HepG2 (cell line): ENCODE measurements around the gene ANKRD6. TPM values are rescaled to one million over a fixed set of nuclear protein-coding genes. Genes with fewer than 3 reads are reported as not detected.

Source experiments
- ATAC-seq: fragments of 200-7000 bp; cut with Tn5 transposase; 3 replicates; pipeline ENCODE4 v1.9.1; 2020; ENCODE audit warnings: mild to moderate bottlenecking, moderate library complexity
- BruUV-seq: library from RNA; stranded (reverse); fragments of 400-500 nt; replicated peaks from 2 replicates; lab custom pipeline; 2021; lab: Mats Ljungman, UMichigan
- CTCF ChIA-PET: fragments of 300-600 bp; formaldehyde crosslinking; extraction: SDS; loops from one replicate; lab custom pipeline; 2021; ENCODE audit warnings: low total read pairs, inconsistent platforms, low intra/inter-chr PET ratio; lab: Yijun Ruan, JAX
- POLR2A ChIA-PET: fragments of 350-600 bp; sonication (Branson Sonifier 250); formaldehyde crosslinking; loops from one replicate; lab custom pipeline; 2020; ENCODE audit warnings: antibody characterized with exemption, inconsistent platforms; lab: Yijun Ruan, JAX
- DNase-seq: peaks from one replicate; pipeline ENCODE4 v3.0.0-alpha.2; 2015; ENCODE audit warnings: low spot score
- FAIRE-seq: peaks from 3 replicates; lab custom pipeline; 2011; peaks lifted over from hg19 to GRCh38; lab: Jason Lieb, UNC
- H2AFZ ChIP-seq: one replicate; pipeline ENCODE4 v1.6.1; 2011; ENCODE audit warnings: low read length, inconsistent platforms
- H3K27ac ChIP-seq: fragments of 300-600 bp; 3 replicates; pipeline ENCODE4 v1.8.0; 2011; ENCODE audit warnings: mixed run types, mild to moderate bottlenecking, mixed read lengths, low read length, inconsistent platforms; ENCODE audit not compliant: insufficient read depth; ENCODE audit errors: extremely low read length
- H3K27me3 ChIP-seq, 2 experiments: fragments of 200-600 bp in 1 of 2; 2 replicates in 1 of 2; 3 replicates in 1 of 2; pipeline versions ENCODE4 v1.6.0 to v1.8.0; 2011; ENCODE audit warnings: low read length in 2 of 2, mild to moderate bottlenecking in 2 of 2, moderate library complexity in 2 of 2, inconsistent platforms in 1 of 2; ENCODE audit not compliant: insufficient read depth in 2 of 2, control insufficient read depth in 1 of 2
- H3K36me3 ChIP-seq, 2 experiments: fragments of 200-600 bp in 1 of 2; replicated peaks in 1 of 2; 2 replicates in 1 of 2; 3 replicates in 1 of 2; pipeline versions ENCODE4 v1.5.1 to v1.8.0; 2011; ENCODE audit warnings: low read length in 2 of 2, inconsistent platforms in 1 of 2; ENCODE audit not compliant: insufficient read depth in 2 of 2, control insufficient read depth in 1 of 2
- H3K4me1 ChIP-seq: 2 replicates; pipeline ENCODE4 v1.5.1; 2012; ENCODE audit warnings: low read length, inconsistent platforms; ENCODE audit not compliant: insufficient read depth
- H3K4me2 ChIP-seq: 2 replicates; pipeline ENCODE4 v1.6.0; 2011; ENCODE audit warnings: low read depth, low read length, inconsistent platforms
- H3K4me3 ChIP-seq, 3 experiments: fragments of 200-600 bp in 1 of 3; sonication (generic), shearing (Covaris generic) in 1 of 3; replicated peaks in 1 of 3; 2 replicates each; pipeline ENCODE4 v1.5.1; 2011 to 2016; ENCODE audit warnings: low read length in 3 of 3, inconsistent platforms in 2 of 3, low read depth in 2 of 3, mild to moderate bottlenecking in 2 of 3, control low read depth in 1 of 3, mixed read lengths in 1 of 3; ENCODE audit not compliant: insufficient read depth in 1 of 3
- H3K79me2 ChIP-seq: one replicate; pipeline ENCODE4 v1.6.1; 2011; ENCODE audit warnings: low read length, inconsistent platforms; ENCODE audit not compliant: insufficient read depth
- H3K9ac ChIP-seq: 2 replicates; pipeline ENCODE4 v1.6.0; 2011; ENCODE audit warnings: mild to moderate bottlenecking, low read depth, low read length, inconsistent platforms; ENCODE audit not compliant: insufficient read depth
- H3K9me3 ChIP-seq: 2 replicates; pipeline ENCODE4 v1.5.1; 2012; ENCODE audit warnings: mild to moderate bottlenecking, low read length
- H4K20me1 ChIP-seq: 2 replicates; pipeline ENCODE4 v1.6.0; 2011; ENCODE audit warnings: inconsistent platforms, mild to moderate bottlenecking, low read length, moderate library complexity; ENCODE audit not compliant: insufficient read depth
- GTF2F1 ChIP-seq: fragments of 150-350 bp; IDR thresholded peaks from 2 replicates; pipeline ENCODE4 v1.6.1; 2014; ENCODE audit warnings: low read length
- NFRKB ChIP-seq: fragments of 450-650 bp; IDR thresholded peaks from 2 replicates; pipeline ENCODE4 v1.6.1; 2017
- RELA ChIP-seq: sonication (generic); formaldehyde crosslinking; IDR thresholded peaks from 2 replicates; pipeline ENCODE4 v1.4.0; 2020; ENCODE audit warnings: missing genetic modification reagents
- REST ChIP-seq, 2 experiments: IDR thresholded peaks; 2 replicates each; pipeline ENCODE4 v1.6.1; 2011 to 2012; ENCODE audit warnings: low read length in 2 of 2, borderline replicate concordance in 1 of 2, low read depth in 1 of 2, mild to moderate bottlenecking in 1 of 2, moderate library complexity in 1 of 2
- SMAD9 ChIP-seq: sonication (generic); formaldehyde crosslinking; IDR thresholded peaks from 2 replicates; pipeline ENCODE4 v1.5.1; 2020; ENCODE audit warnings: mild to moderate bottlenecking, missing genetic modification reagents
- SRF ChIP-seq: IDR thresholded peaks from 2 replicates; pipeline ENCODE4 v1.6.1; 2011; ENCODE audit warnings: mild to moderate bottlenecking, low read depth, low read length, moderate library complexity
- TARDBP ChIP-seq: sonication (generic); formaldehyde crosslinking; IDR thresholded peaks from 2 replicates; pipeline ENCODE4 v1.8.0; 2022; ENCODE audit warnings: mild to moderate bottlenecking, missing genetic modification reagents
- ZEB1 ChIP-seq: IDR thresholded peaks from 2 replicates; pipeline ENCODE4 v1.6.1; 2012; ENCODE audit warnings: mild to moderate bottlenecking, low read depth, inconsistent platforms; ENCODE audit not compliant: insufficient replicate concordance
- ZNF207 ChIP-seq: fragments of 450-650 bp; IDR thresholded peaks from 2 replicates; pipeline ENCODE4 v1.6.1; 2016; ENCODE audit warnings: antibody characterized with exemption, borderline replicate concordance
- ZNF383 ChIP-seq: sonication (generic); formaldehyde crosslinking; IDR thresholded peaks from 2 replicates; pipeline ENCODE4 v1.4.0; 2020; ENCODE audit warnings: missing genetic modification reagents, mild to moderate bottlenecking, borderline replicate concordance
- ZNF446 ChIP-seq: sonication (generic); formaldehyde crosslinking; IDR thresholded peaks from 2 replicates; pipeline ENCODE4 v1.5.0; 2020; ENCODE audit warnings: mild to moderate bottlenecking, missing genetic modification reagents
- ZNF629 ChIP-seq: sonication (generic); formaldehyde crosslinking; conservative IDR thresholded peaks from 2 replicates; pipeline ENCODE4 v1.5.0; 2020; ENCODE audit warnings: missing genetic modification reagents
- ZNF670 ChIP-seq: sonication (generic); formaldehyde crosslinking; IDR thresholded peaks from 2 replicates; pipeline ENCODE4 v1.8.0; 2022; ENCODE audit warnings: mild to moderate bottlenecking, missing genetic modification reagents, borderline replicate concordance
- ZNF710 ChIP-seq: sonication (generic); formaldehyde crosslinking; IDR thresholded peaks from 2 replicates; pipeline ENCODE4 v1.5.0; 2020; ENCODE audit warnings: mild to moderate bottlenecking, missing genetic modification reagents, borderline replicate concordance
- in situ Hi-C: cut with HindIII; loops from 2 replicates; pipeline ENCODE4 v1.10.0; 2017; ENCODE audit warnings: low pct_unique_long_range_greater_than_20kb; ENCODE audit not compliant: extremely low pct_ligation_motif_present
- intact Hi-C: fragments of 100-400 bp; cut with micrococcal nuclease; formaldehyde crosslinking; loops from one replicate; pipeline ENCODE4 v1.10.0; 2022; ENCODE audit not compliant: unreplicated experiment
- polyA plus RNA-seq, 8 experiments: library from polyadenylated mRNA; depleted of rRNA in 3 of 8; stranded (reverse) in 7 of 8; unstranded in 1 of 8; fragments of >200 nt; fragmentation: Illumina TruSeq in 4 of 8; extraction: Trizol in 4 of 8; gene quantifications; 2 replicates each; pipeline versions ENCODE4 v1.2.1 to v1.2.3, GENCODE V29; 2011 to 2016; ENCODE audit warnings: low read depth in 4 of 8, missing spikeins in 1 of 8, mixed read lengths in 1 of 8; ENCODE audit not compliant: insufficient read depth in 1 of 8
- total RNA-seq, 5 experiments: library from RNA; depleted of rRNA; stranded (reverse); fragments of >200 nt; fragmentation: Illumina TruSeq; extraction: Trizol; gene quantifications; 2 replicates each; pipeline ENCODE4 v1.2.3, GENCODE V29; 2016; ENCODE audit warnings: low read depth in 1 of 5
- TF ChIP-seq, protein P1 (sequence below): sonication (generic); formaldehyde crosslinking; IDR thresholded peaks from 2 replicates; pipeline ENCODE4 v1.4.0; 2020; ENCODE audit warnings: missing genetic modification reagents, low read depth, mild to moderate bottlenecking, borderline replicate concordance
- TF ChIP-seq, protein P2 (sequence below): IDR thresholded peaks from 2 replicates; pipeline ENCODE4 v1.6.1; 2016; ENCODE audit warnings: missing genetic modification reagents, missing compliant biosample characterization
- TF ChIP-seq, protein P3 (sequence below): sonication (generic); formaldehyde crosslinking; IDR thresholded peaks from 2 replicates; pipeline ENCODE4 v1.5.1; 2020; ENCODE audit warnings: mild to moderate bottlenecking, moderate library complexity, missing genetic modification reagents

Gene ANKRD6
- total and polyA plus RNA-seq, 2 of the 13 experiments (the other 11 are each of a cell fraction or from before 2014, with no cell fraction given), result 0.18 to 0.36 TPM

GRCh38 chr6:89488438-89488837, 55.5 kb downstream of the ANKRD6 start:
- FAIRE-seq, result no peak
- Histone ChIP-seq H3K79me2 (no peaks in the 10 kb centered on the region), H3K27ac (no peak overlapping the region), H3K36me3 (no peaks in the 10 kb centered on the region), H4K20me1 (no peaks in the 10 kb centered on the region), H3K27me3 (no peaks in the 10 kb centered on the region), H2AFZ (no peak overlapping the region), H3K9ac (no peak overlapping the region), H3K4me3 (no peak overlapping the region), H3K4me2 (no peak overlapping the region), H3K9me3 (no peaks in the 10 kb centered on the region), H3K4me1 (peaks cover 2% of the 10 kb centered on the region; the same call in 1 of the 2 replicates)
- no TSS peak for BruUV-seq
- in situ Hi-C loops, result no loop called here
- intact Hi-C loops, result no loop called here
- no peak for DNase-seq
- no peak for ATAC-seq
- ChIA-PET POLR2A (no interaction called here), CTCF (no interaction called here)
- TF ChIP-seq, protein P1, sequence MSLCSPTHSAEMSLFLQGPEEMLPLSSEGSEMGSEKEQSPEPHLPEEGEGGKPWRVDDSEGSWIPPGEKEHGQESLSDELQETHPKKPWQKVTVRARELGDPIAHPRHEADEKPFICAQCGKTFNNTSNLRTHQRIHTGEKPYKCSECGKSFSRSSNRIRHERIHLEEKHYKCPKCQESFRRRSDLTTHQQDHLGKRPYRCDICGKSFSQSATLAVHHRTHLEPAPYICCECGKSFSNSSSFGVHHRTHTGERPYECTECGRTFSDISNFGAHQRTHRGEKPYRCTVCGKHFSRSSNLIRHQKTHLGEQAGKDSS, result no peak
- TF ChIP-seq ZNF710 (no peak), GTF2F1 (no peak), TARDBP (CRISPR knock-in tag) (no peak), ZNF446 (CRISPR knock-in tag) (no peak), RELA (CRISPR knock-in tag) (no peak), SMAD9 (CRISPR knock-in tag) (no peak), REST (IDR thresholded peaks at IDR 0.05; ENCODE audit: borderline replicate concordance in 1 of 2, low read depth in 1 of 2, low read length in 2 of 2) (no peak), NFRKB (no peak), ZEB1 (no peak), ZNF629 (CRISPR knock-in tag) (no peak), ZNF207 (no peak), ZNF670 (CRISPR knock-in tag) (no peak), SRF (no peak), ZNF383 (CRISPR knock-in tag) (no peak)
- TF ChIP-seq, protein P2, sequence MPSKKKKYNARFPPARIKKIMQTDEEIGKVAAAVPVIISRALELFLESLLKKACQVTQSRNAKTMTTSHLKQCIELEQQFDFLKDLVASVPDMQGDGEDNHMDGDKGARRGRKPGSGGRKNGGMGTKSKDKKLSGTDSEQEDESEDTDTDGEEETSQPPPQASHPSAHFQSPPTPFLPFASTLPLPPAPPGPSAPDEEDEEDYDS (CRISPR knock-in tag), result no peak
- TF ChIP-seq, protein P3, sequence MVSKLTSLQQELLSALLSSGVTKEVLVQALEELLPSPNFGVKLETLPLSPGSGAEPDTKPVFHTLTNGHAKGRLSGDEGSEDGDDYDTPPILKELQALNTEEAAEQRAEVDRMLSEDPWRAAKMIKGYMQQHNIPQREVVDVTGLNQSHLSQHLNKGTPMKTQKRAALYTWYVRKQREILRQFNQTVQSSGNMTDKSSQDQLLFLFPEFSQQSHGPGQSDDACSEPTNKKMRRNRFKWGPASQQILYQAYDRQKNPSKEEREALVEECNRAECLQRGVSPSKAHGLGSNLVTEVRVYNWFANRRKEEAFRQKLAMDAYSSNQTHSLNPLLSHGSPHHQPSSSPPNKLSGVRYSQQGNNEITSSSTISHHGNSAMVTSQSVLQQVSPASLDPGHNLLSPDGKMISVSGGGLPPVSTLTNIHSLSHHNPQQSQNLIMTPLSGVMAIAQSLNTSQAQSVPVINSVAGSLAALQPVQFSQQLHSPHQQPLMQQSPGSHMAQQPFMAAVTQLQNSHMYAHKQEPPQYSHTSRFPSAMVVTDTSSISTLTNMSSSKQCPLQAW (CRISPR knock-in tag), result no peak
